EH (cell line): Measurements from ENCODE around the gene UTP18.
A peak's percentile ranks its signal among the peaks of the same experiment; 100 is the strongest.
"Not testable (repeated sequence)": the region's sequence is repeated elsewhere in the genome, so short reads cannot be mapped to it uniquely, and the experiment has no call there.

Experiments
- DNase-seq: peaks from one replicate; pipeline ENCODE4 v3.0.0-alpha.2; 2015; ENCODE audit warnings: low read depth

Gene UTP18

DNA sequence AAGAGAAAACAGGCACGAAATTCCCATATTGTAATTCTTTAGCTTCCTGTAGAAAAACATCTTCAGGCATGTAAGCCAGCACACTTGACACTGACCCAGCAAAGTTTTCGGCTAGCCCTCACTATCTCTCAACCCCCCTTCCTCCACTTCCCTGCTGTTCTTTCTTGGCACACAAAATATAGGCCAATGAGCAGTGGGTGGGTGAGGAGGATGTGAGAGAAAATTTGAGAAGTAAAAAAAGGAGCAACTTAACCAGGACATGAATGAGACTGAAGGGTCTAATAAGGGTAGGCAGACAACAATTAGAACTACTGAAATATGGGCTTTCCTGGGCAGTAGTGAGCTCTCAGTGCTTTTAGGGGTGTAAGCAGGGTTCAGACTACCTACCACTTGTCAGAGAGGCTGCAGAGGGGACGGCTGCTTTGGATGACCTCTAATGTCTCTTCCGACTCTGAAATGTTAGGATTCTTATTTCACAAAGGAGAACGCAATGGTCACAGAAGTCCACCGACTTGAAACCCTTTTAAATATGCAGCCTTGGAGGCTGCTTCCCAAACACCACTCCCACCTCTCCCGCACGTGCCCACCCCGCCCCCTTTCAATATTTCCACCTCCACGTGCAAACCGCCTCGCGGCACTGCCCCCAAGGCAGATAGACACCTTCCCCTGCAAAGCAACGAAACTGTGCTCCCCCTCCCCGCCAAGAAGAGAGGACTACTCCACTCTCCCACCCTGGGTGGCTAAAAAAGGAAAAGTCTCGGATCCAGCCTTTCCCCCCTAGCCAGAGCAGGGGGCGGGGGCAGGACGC is 1.4 kb upstream of the UTP18 start:
- peak; percentile 24 for DNase-seq

- DNase-seq: peak; percentile 96
These were observed 646 bp upstream of the UTP18 start, which contains the start of gene MBTD1 for GRCh38 chr17:51259564-51260236. Gene MBTD1 (minus strand): TSS chr17:51260049. CDS start chr17:51225161, 34,888 bp downstream.

DNA sequence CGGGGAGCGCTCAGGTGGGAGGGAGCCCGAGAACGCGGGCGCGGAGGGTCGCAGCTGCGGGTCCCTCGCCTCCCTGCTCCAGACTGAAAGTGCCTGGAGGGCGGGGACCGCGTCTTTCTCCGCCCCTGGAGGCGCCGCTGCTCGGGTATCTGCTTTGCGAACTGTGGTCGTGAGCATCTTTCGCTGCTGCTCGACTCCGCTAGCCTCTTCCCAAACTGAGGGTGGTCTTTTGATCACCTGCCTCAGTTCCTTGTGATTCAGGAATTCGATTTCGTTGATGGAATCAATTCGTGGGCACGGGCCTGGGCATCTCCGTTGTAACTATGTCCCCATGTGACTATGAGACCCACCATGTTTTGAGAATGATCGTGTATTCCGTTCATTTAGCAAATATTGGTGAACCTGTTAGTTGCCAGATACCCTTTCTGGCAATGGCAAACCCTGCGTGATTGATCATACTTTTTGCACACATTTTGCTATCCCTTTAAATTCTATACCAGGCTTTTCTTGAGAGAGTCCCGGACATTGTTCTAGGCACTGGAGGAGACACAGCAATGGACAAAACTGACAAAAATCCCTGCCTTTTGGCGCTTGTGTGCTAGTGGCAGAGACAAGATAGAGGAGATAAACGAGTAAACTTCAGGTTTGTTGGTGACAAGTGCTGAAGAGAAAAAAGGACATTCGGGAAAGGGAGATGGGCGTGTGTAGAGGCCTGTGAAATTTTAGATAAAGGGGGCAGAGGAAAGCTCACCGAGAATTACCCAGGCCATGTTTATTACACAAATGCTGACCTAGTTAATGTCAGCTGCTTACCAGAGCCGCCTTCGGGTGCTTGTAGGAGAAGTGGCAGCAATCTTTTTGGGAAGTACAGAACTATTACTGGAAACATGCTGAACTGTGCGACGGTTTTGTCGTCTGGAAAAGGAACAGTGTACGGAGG is 948 bp downstream of the UTP18 start:
- DNase-seq: peak; percentile 14

- DNase-seq: peak; percentile 39
These were observed 2.7 kb downstream of the UTP18 start for GRCh38 chr17:51263006-51263405.

- DNase-seq: not testable (repeated sequence)
These were observed 4.1 kb downstream of the UTP18 start for GRCh38 chr17:51264466-51264865.

GRCh38 chr17:51269991-51270390 is 9.6 kb downstream of the UTP18 start:
- no peak for DNase-seq

DNA sequence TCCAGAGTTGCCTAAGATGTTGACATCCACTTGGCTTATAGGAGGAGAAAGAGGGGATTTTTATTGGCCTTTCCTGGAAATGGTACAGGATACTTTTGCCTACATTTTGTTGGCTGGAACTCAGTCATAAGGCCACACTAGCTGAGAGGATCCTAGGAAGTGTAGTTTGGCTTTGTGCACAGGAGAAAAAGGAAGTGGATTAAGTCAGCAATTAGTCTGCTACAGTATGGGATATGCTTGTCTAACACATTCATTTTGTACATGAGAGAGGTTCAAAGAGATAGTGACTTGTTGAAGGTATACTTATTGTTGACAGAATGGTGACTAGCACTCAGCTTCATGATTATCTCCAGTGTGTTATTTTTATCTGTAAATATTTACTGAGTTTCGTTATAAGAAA is 10.3 kb downstream of the UTP18 start:
- DNase-seq: no peak

- no peak for DNase-seq
These were observed 12.5 kb downstream of the UTP18 start for GRCh38 chr17:51272812-51273211.

DNA sequence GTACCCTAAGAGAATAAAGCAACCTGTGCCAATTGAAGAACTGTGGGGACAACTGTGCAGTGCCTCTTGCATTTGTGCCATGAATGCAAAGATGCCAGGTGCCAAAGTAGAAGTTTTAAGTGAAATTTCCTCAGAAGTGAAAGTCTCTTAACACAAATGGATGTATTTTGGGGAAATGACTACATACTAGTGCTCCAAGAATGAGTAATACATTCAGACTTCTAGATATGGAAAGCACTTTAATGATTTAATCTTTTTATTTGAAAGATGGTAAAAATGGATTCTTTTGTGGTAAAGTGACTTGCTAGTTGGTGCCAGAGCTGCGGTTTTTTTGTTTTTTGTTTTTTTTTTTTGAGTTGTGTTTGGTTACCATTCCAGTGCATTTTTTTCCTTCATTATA is 15.0 kb downstream of the UTP18 start:
- peak; percentile 90 for DNase-seq

DNA sequence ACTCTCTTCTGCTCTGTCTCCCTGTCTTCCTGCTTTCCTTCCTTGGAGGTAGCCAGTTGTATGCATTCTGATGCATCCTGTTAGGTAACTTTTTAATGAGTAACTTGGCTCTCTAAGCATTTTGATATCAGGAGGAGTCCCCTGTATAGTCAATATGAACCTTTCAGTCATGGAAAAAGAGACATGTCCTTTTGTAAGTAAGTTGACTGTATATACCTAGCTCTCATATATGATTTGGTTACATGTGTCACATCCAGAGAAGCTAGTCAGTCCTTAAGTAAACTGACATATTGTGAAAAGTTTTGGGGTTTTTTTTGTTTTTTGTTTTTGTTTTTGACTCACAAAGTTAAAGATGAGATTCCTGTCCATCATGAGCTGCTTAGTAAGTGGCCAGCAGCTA is 18.8 kb downstream of the UTP18 start:
- no peak for DNase-seq

DNA sequence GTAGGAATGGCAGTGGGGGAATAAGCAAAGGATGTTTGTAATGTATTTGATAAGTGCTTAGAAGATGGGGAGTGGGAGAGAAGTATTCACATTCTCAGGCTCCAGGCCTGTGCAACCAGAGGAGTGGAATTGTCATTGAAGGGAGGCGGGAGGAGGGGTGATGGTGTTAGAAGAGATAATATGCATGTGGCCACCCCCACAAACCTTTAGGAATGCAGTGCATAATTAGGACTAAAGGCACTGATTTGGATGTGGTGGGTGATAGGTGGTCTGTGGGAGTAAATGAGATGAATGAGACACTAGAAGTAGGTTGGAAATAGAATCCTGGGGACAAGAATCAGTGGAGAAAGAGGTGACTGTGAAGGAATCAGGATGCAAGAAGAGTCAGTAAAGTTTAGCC is 27.1 kb downstream of the UTP18 start:
- DNase-seq: no peak

GRCh38 chr17:51289696-51290111 is 29.4 kb downstream of the UTP18 start:
- peak; percentile 57 for DNase-seq

GRCh38 chr17:51294338-51294737 is 34.0 kb downstream of the UTP18 start:
- not testable (repeated sequence) for DNase-seq

- peak; percentile 53 for DNase-seq
These were observed 38.4 kb downstream of the UTP18 start for GRCh38 chr17:51298508-51299371.

GRCh38 chr17:51299859-51300258 is 39.5 kb downstream of the UTP18 start:
- no peak for DNase-seq

GRCh38 chr17:51305182-51305581 is 44.8 kb downstream of the UTP18 start:
- DNase-seq: no peak

DNA sequence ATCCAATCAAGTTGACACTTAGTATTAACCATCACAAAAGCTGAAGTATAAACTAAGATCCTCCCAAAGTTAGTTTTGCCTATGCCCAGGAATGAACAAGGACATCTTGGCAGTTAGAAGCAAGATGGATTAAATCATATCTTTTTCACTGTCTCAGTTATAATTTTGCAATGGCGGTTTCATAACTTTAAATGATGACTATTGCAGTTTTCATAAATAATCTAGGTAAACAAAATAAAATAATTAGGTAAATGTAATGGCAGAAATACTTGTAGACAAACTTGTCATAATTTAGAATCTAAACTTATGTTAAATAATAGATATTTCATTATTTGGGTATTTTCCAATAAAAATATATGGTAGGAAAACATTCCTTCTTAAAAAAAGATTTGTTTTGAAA is 51.7 kb downstream of the UTP18 start:
- DNase-seq: not testable (repeated sequence)

- no peak for DNase-seq
These were observed 58.8 kb downstream of the UTP18 start for GRCh38 chr17:51319186-51319585.

GRCh38 chr17:51322390-51323029 is 62.2 kb downstream of the UTP18 start:
- peak; percentile 12 for DNase-seq

GRCh38 chr17:51325471-51325870 is 65.1 kb downstream of the UTP18 start:
- DNase-seq: no peak
